Heart left ventricle (tissue), 13 donors: ENCODE data around the gene STPG4.

ENCODE experiments used
- CTCF ChIP-seq, 12 donors: fragments of 200-600 bp; sonication (generic) in 4 of 12; IDR thresholded peaks; one replicate each; pipeline versions ENCODE4 v1.5.0 to v1.8.0; 2018 to 2022; ENCODE audit warnings: antibody characterized with exemption in 12 of 12, mild to moderate bottlenecking in 5 of 12
- POLR2A ChIP-seq, 2 donors: fragments of 450-650 bp; IDR thresholded peaks; one replicate each; pipeline ENCODE4 v1.6.1; 2017; ENCODE audit warnings: antibody characterized with exemption in 2 of 2, mild to moderate bottlenecking in 2 of 2, moderate library complexity in 2 of 2
- donor health status: ischemic (EF 13 %, LVEDD 7.1; RV severe dilation, severe dysfunction).
- donor health status: DM: no; HTN: yes; CAD: no.
- donor health status: DM: no; HTN: no; CAD: no.
- donor health status: ischemic (EF 25% LVEDD 6.9; RV normal size, moderate dysfunction).
- donor health status: ischemic (EF 25% LVEDD 5.7; RV mildly dilated, moderate dysfunction).
- donor health status: ischemic (EF 35%, LVEDD 5.7; RV mildly dilated, moderate dysfunction).
- donor health status: nonischemic (EF 11% LVEDD 7.7; RV severe dilation, severe dysfunction).
- donor health status: DM: yes; HTN: yes; CAD: no.
- donor health status: PGD.
- donor health status: ischemic (EF 29% LVEDD 5.4; RV normal size, mild dysfunction).
- donor health status: nonischemic (EF 23%, LVEDD 6.1; RV moderate dilation, normal function).

- no peak for TF ChIP-seq CTCF (IDR thresholded peaks at IDR 0.05)
- TF ChIP-seq POLR2A (IDR thresholded peaks at IDR 0.05) = no peak
Measured at GRCh38 chr2:47098953-47099352, 56.2 kb downstream of the STPG4 start.
